Measurements from ENCODE around the gene CTNNAL1.

- TF ChIP-seq CTCF (IDR thresholded peaks at IDR 0.05) (no peak), POLR2A (IDR thresholded peaks at IDR 0.05) (no peak)
Observed at GRCh38 chr9:108967916-108968315, 45.4 kb downstream of the CTNNAL1 start.

Measured in thyroid gland (tissue), 4 donors.